Activated naive CD4-positive, alpha-beta T cell treated with anti-CD3 and anti-CD28 coated beads, Interleukin-2, amount 50 U/mL, for 16 hours (primary cell): Measurements from ENCODE around the gene TMEM205.
"Not testable (repeated sequence)": the region's sequence is repeated elsewhere in the genome, so short reads cannot be mapped to it uniquely, and the experiment has no call there.

Experiments used
- DNase-seq: peaks from one replicate; pipeline ENCODE4 v3.0.0-alpha.2; 2020

Gene TMEM205

DNA sequence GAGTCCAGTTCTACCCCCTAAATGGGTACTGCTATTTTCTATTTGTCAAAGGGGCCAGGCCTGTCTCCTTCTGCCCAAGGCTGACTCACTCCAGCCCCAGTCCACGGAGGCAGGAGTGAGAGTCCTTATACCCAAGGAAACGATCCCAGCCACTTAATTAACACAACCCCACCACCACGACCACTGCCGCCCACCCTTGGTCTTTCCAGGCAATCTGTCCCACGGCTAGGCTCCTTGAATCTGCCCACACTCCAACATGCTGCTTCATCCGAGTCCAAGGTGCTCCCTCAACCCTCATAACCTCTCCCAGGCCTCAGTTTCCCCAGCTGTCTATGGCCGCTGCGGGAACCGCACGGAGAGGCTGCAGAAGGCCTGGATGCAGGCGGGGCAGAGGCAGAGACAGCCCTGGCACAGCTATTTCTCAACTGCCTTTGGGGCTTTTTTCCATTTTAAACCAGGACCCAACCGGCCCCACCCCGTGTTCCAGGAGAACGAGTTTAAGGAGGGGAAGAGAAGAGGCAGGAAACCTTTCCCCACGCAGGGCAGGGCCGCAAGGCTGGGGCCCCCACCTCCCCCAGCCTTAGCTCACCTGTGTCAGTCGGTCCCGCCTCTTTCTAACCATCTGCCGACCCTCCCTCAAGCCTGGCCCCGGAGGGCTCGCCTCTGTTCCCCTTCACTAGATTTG, 7.4 kb downstream of the TMEM205 start:
- DNase-seq: no peak

DNA sequence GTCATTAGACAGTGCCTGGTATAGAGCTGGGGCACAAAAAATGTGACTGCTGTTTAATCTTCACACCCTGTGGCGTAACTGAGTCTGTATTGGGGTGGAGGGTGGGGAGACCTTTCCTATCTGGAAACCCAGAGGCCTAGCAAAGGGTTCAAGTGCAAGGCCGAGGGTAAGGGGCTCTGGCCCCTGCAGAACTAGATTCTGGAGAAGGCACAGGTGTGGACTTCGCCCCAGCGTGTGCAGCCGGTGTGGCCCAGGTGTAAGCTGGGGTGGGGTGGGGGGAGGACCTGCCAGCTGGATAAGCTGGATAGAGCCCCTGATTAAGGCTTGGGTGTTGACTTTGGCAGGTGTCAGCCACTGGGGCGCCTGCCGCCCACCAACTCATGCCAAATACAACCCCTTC, 7.9 kb downstream of the TMEM205 start:
- no peak for DNase-seq

DNA sequence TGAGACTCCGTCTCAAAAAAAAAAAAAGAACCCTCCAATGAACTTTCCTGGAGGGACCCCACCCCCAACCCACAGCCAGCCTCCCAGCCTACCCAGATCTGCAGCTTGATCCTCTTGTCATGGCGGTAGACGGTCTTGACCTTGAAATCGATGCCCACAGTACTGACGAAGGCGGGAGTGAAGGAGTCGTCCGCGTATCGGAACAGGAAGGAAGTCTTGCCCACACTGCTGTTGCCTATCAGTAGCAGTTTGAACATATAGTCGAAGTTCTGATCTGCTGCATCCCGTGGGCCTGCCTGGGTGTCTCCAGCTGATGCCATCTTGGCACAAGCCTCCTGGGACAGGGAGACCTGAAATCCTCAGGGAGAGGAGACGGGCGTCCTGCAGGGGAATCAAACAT, 9.0 kb downstream of the TMEM205 start:
- no peak for DNase-seq

DNA sequence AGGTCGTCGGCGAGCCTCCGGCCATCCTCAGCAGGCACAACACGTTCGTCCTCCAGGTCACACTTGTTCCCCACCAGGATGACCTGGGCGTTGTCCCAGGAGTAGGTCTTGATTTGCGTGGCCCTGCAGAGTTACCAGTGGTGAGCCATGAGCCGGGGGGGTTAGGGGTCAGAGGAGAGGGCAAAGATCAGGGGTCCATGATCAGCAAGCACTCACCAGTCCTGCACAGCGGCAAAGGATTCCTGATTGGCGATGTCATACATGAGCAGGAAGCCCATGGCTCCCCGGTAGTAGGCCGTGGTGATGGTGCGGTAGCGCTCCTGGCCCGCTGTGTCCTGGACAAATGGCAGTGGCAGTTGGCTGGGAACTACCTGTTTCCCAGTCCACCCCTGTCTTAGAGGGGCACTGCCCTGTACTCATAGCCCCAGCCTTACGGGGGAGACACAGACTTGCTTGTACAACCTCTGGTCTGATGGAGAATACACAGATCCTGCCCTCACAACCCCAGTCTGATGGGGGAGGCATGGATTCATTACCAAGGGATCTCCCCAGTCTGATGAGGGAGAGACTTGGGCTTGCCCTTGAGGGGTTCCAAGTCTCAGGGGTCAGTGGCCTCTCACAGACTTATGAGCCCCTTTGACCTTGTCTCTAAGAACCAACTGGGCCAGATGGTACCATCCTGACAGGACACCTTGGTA, 10.5 kb downstream of the TMEM205 start:
- no peak for DNase-seq

DNA sequence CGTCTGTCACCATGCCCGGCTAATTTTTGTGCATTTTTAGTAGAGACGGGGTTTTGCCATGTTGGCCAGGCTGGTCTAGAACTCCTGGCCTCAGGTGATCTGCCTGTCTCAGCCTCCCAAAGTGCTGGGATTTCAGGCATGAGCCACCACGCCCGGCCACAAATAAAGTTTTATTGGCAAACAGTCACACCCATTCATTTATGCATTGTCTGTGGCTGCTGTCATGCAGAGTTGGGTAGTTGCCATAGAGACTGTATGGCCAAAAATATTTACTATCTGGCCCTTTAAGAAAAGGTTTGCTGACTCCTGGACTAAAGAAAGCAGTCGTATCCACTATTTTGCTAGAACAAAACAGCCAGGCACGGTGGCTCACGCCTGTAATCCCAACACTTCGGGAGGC, 12.2 kb downstream of the TMEM205 start:
- not testable (repeated sequence) for DNase-seq

DNA sequence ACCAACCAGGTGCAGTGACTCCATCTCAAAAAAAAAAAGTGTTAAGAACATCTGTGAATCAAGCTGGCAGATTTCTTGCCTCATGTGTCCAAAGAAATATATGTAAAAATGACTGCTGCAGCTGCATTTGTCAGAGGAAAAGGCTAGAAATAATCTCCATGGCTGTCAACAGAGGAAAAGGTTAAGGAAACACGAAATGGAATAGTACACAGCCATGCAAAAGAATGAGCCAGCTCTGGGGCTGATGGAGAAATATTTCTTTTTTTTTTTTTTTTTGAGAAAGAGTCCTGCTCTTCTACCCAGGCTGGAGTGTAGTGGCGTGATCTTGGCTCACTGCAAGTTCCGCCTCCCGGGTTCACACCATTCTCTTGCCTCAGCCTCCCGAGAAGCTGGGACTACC, 13.2 kb downstream of the TMEM205 start:
- DNase-seq: no peak

DNA sequence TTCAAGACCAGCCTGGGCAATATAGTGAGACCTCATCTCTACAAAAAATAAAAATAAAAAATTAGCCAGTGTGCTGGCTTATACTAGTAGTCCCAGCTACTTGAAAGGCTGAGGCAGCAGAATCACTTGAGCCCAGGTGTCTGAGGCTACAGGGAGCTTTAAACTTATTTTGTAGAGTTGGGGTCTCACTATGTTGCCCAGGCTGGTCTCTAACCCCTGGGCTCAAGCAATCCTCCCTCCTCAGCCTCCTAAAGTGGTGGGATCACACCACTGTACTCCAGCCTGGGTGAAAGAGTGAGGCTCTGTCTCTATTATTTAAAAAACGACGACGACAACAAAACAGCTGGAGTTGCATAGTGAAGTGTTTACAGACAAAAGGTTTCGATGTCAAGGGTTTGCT, 14.6 kb downstream of the TMEM205 start:
- DNase-seq: no peak

DNA sequence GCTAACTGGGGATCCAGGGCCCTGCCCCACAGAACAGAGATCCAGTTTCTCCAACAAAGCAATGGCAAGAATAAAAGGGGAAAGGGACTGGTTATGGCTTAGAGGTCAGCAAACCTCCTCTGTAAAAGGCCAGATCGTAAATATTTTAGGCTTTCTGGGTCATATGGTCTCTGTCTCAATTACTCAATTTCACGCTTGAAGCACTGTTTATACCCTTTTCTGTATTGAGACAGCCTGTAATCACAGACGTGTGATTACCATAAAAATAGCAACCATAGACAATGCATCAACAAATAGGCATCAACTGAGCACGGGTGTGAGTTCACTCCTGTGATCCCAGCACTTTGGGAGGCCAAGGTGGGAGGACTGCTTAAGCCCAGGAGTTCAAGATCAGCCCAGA, 15.9 kb downstream of the TMEM205 start:
- DNase-seq: no peak

DNA sequence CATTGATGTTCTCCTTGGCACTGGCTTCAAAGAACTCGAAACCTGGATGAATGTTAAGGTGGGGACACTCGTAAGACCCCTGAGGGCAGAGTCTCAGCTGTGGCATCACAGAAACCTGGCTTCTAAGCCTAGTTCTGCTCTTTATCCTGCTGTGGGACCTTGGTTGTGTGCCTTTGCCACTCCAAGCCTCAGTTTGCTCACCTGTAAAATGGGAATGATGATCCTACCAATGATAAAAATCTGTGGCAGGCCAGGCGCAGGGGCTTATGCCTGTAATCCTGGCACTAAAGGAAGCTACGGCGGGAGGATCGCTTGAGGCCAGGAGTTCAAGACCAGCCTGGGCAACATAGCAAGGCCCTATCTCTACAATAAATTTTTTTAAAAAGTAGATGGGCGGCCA, 20.5 kb downstream of the TMEM205 start:
- DNase-seq: no peak

DNA sequence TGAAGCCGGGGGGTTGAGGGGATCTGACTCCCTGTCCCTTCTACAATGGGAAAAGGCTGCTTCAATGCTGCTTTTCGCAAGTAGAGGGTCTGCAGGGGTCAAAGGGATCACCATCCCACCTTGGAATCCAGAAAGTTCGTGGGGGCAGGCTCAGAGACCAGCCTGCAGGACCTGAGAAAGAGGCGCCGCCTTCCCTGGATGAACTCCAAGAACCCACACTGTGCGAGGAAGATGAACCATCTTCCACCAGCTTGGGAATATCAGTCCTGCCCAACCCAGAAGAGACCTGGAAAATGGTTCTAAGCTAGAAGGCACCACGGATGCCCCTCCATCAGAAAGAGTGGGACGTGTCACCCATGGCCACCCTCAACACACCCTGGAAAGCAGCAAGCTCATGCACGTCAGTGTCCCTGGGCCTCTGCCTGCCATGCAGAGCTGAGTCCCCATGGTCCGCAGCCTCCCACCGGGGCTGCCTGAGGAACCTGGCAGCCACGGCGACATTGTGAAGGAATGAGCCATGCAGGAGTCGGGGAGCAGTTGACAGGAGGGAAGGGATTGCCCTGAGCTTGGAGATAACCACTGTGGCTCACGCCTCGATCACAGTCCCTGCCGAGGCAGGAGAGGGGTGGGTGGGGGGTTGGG, 21.2 kb downstream of the TMEM205 start:
- no peak for DNase-seq

DNA sequence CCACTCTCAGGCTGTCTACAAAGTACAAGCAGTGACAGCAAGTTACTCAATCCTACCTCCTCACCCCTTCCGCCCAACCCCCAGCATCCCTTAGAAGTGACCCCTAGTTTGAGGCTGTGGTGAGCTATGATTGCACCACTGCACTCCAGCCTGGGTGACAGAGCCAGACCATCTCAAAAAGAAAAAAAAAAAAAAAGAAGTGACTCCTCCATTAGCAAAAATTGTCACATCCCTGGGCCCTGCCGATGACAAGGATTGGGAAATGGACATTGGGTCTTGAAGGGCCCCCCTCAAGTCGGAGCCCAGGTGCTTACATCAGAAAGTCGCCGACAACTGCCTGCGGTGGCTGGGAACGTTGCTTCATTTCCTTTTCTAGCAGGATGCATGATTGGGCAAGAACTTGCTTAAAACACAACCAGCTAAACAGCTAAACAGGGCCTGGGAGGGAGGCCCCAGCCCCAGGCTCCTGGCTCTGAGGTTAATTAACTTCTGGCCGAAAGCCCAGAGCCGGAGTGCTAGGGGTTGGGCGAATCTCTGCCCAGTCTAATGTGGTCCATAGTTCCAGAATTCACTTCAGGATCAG, 21.9 kb downstream of the TMEM205 start:
- no peak for DNase-seq

DNA sequence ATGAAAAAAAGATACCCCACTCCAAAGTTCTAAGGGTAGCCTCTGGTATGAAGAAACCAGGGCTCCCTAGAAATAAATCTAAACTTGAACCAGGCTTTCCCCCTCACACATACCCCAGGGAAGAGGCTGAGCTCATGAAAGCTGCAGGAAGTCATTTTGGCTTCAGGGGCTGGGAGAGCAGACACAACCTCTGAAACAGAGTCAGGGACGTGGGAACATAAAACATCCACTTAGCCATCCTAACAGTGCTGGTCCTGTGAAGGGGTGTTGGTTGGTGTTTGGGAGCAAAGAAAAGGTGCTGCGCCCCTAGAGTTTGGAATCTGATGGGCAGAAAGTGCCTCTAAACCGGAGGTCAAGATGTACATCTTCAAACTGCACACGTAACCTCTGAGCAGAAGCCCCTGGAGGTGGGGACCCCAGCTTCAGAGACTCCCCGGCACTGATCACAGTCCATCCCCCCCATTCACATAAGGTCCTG, 22.4 kb downstream of the TMEM205 start:
- no peak for DNase-seq

DNA sequence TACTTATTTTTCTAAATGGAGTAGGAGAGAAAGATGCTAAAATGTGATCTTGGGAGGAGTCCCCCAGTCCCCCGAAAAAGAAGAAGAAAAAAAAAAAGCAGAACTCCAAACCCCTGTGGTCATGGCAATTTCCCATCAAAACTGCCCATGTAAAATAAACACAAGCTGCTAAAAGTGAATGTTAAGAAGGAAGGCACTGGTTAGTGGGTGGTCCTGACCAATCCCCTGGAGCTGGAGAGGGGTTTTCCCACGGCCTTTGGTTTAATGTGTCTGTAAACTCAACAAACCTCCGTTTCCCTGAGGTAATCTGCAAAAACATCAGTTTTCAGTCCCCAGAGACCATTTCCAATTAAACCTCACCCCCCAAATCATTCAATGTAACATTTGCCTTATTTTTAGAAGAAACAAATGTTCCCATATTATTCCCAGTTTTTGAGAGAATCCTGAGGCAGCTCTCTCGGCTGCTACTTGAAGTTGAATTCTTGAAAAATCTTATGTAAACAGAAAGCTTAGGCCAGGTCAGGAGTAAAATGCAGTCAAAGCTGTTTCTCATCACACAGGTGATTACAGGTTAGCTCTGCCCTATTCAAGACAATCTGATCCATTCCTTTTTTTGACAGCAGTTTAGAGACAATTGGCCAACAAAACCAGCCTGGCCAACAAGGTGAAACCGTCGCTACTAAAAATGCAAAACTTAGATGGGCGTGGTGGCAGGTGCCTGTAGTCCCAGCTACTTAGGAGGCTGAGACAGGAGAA, 23.6 kb downstream of the TMEM205 start:
- no peak for DNase-seq

DNA sequence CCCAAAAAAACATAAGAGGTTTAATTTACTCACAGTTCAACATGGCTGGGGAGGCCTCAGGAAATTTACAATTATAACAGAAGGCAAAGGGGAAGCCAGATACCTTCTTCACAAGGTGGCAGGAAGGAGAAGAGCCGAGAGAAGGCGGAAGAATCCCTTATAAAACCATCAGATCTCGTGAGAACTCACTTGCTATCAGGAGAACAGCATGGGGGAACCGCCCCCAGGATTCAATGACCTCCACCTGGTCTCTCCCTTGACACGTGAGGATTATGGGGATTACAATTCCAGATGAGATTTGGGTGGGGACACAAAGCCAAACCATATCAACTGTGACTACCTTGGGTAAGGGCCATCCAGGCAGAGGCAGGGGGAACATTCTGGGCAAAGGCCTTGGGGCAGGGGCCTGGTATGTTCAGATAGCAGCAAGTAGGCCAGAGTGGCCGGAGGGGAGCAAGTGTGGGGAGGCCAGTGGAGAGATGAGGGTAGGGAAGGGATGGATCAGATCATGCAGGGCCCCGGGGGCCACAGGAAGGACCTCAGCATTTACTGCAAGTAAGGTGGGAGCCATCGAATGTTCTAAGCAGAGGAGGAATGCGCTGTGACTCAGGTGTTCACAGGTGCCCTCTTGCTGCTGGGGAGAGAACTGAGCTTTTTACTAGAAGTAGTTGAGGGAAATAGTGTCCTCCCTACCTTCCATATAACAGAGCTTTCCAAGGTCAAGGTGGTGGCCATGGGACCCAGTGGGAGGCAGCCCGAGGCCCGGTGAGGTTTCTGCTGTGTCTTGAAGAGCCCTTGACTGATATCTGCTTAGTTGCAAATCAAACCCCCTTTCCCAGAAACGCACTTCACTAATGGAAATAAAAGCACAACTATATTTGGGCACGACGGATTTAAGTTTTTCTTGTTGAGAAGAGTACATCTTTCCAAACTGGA, 24.6 kb downstream of the TMEM205 start:
- no peak for DNase-seq

DNA sequence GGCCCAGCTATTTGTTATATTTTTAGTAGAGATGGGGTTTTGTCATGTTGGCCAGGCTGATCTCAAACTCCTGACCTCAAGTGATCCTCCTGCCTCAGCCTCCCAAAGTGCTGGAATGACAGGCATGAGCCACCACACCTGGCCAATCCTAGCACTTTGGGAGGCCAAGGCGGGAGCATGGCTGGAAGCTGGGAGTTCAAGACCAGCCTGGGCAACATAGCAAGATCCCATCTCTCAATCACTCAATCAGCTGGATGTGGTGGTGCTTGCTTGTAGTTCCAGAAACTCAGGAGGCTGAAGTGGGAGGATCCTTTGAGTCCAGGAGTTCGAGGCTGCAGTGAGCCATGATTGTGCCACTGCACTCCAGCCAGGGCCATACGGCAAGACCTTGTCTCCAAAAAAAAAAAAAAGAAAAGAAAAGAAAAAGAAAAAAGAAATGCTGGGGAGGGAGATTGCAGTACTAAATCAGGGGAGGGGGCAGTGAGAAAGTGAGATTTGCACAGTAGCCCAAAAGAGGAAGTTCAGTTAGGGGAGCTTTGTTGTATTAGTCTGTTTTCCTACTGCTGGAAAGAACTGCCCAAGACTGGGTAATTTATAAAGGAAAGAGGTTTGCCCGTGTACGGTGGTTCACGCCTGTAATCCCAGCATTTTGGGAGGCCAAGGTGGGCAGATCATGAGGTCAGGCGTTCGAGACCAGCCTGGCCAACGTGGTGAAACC, 25.6 kb downstream of the TMEM205 start:
- DNase-seq: not testable (repeated sequence)

DNA sequence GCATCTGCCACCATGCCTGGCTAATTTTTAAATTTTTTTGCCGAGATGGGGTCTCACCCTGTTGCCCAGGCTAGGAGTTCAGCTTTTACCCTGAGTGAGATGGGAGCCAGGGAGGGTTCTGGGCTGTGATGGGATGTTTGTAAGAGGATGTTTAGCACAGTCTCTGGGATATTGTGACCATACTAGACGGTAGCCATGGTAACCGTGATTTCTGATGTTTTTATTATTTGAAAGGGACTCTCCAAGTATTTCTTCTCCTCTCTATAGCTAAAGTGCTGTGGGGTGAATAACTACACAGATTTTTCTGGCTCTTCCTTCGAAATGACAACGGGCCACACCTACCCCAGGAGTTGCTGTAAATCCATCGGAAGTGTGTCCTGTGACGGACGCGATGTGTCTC, 39.7 kb downstream of the TMEM205 start:
- no peak for DNase-seq

DNA sequence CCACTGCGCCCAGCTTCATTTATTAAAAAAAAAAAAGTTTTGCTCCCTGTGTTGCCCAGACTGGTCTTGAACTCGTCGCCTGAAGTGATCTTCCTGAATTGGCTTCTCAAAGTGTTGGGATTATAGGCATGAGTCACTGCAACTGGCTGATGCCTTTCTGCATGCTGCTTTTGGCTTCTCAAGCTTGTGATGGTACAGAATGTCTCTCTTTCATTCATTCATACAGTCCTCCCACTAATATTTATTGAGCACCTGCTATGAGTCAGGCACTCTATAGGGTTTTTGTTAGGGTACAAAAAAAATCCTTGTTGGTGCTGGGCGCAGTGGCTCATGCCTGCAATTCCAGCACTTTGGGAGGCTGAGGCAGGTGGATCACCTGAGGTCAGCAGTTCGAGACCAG, 41.1 kb downstream of the TMEM205 start:
- no peak for DNase-seq

DNA sequence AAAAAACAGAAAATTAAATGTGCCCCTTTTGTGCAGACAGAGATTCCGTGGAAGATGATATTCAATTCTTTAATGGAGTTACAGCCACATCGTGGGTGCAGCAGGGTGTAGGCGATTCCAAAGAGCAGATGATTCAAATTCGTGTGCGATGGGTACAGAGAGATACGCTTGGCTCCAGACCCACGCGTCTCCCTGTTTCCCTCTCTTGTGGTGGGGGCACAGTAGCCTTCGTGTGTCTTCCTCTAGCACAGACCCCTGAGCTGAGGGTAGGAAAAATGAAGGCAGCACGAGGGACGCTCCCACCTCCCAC, 45.3 kb downstream of the TMEM205 start:
- no peak for DNase-seq

DNA sequence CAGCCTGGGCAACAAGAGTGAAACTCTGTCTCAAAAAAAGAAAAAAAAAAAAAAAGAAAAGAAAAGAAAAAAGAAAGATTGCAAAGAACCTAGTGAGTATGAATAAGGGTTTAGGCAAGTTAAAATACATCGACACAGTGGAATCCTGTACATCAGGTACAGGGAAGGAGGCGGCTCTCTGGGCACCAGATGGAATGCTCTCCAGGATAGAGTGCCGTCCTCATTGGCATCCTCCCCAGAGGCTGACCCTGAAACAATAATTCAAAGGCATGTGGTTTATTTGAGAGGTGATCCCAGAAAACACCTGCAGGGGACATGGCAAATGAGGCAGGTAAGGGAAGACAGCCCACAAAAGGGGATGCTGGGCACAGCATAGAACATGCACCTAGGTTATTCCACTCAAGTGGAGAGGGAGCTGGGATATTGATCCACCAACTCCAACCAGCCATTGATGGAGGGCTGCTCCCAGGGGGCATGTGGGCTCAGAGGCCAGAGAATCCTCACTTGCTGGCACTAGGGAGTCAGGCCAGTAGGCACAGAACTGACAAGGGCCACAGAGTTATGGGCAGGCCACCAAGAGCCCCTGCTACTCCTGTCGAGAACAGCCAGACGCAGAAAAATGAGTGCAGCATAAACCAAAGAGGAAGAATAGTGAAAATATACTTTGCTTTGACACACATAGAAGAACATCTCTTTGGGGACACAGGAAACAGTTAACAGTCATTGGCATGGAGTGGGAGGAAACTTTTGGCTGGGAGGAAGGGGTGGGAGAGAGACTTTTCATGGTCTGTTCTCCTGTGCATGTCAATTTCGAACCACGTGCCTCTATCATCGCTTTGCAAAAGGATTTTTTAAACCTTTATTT, 45.9 kb downstream of the TMEM205 start:
- DNase-seq: no peak

DNA sequence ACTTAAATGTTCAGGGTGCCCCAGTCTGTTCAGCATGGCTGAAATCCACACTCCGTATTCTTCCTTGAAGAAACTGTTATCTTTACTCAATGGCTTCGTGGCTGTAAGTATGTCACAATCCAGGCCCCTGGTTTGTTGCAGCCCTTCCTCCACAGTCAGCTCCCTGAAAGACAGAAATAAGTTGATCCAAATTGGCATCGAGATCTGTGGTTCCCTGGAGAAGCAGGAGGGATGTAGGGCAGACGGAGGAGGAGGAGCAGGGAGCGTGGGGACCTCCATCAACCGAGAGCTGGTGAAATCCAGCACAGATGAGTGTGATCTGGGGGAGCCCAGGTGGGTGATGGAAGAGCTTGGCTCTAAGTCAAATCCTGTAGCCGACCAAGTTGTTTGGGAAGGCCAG, 49.8 kb downstream of the TMEM205 start:
- DNase-seq: no peak
